Measurements from ENCODE around the gene TMEM254.
A peak's percentile ranks its signal among the peaks of the same experiment; 100 is the strongest.

Gene TMEM254

GRCh38 chr10:80100116-80100515, 21.7 kb downstream of the TMEM254 start:
- H3K27me3 ChIP-seq (ENCODE audit: insufficient read depth, low read length, poor library complexity, severe bottlenecking): no peaks in the 10 kb centered on the region
- H3K9me2 ChIP-seq (replicated peaks; ENCODE audit: low read depth, low read length): no peaks in the 10 kb centered on the region
- no peak overlapping the region for H2AFZ ChIP-seq (ENCODE audit: low read length)
- no peaks in the 10 kb centered on the region for H3K9me3 ChIP-seq (ENCODE audit: insufficient read depth, low read depth, low read length)
- no peaks in the 10 kb centered on the region for H3K36me3 ChIP-seq (ENCODE audit: insufficient read depth, low read length)
- H3K79me2 ChIP-seq (ENCODE audit: insufficient read depth, low read length): no peaks in the 10 kb centered on the region
- H3K9ac ChIP-seq (ENCODE audit: low read depth, low read length, poor library complexity, severe bottlenecking): no peak overlapping the region
- peaks cover 12% of the 10 kb centered on the region for H3K4me1 ChIP-seq (ENCODE audit: insufficient read depth, low read length, poor library complexity, severe bottlenecking)
- no peak for TF ChIP-seq CTCF (conservative IDR thresholded peaks at IDR 0.05; ENCODE audit: low read length)
- no peak for TF ChIP-seq EZH2phosphoT487 (IDR thresholded peaks at IDR 0.05; ENCODE audit: borderline replicate concordance)
- no peak overlapping the region for H3K4me2 ChIP-seq (ENCODE audit: low read depth, low read length, poor library complexity, severe bottlenecking)
- H3F3A ChIP-seq (ENCODE audit: low read depth): no peaks in the 10 kb centered on the region
- H4K20me1 ChIP-seq (ENCODE audit: insufficient read depth, low read length, poor library complexity, severe bottlenecking): no peaks in the 10 kb centered on the region
- no peak overlapping the region for H3K4me3 ChIP-seq (ENCODE audit: low read length, poor library complexity, severe bottlenecking)

GRCh38 chr10:80100861-80101695, 22.6 kb downstream of the TMEM254 start:
- Histone ChIP-seq H3K9me2 (replicated peaks; ENCODE audit: low read depth, low read length) (no peaks in the 10 kb centered on the region), H3K27me3 (ENCODE audit: insufficient read depth, low read length, poor library complexity, severe bottlenecking) (no peaks in the 10 kb centered on the region), H3F3A (ENCODE audit: low read depth) (no peaks in the 10 kb centered on the region), H3K79me2 (ENCODE audit: insufficient read depth, low read length) (no peaks in the 10 kb centered on the region), H3K9me3 (ENCODE audit: insufficient read depth, low read depth, low read length) (no peaks in the 10 kb centered on the region), H3K9ac (ENCODE audit: low read depth, low read length, poor library complexity, severe bottlenecking) (no peak overlapping the region), H3K4me3 (ENCODE audit: low read length, poor library complexity, severe bottlenecking) (no peak overlapping the region), H3K4me2 (ENCODE audit: low read depth, low read length, poor library complexity, severe bottlenecking) (no peak overlapping the region), H2AFZ (ENCODE audit: low read length) (no peak overlapping the region), H3K4me1 (ENCODE audit: insufficient read depth, low read length, poor library complexity, severe bottlenecking) (peaks cover 12% of the 10 kb centered on the region), H4K20me1 (ENCODE audit: insufficient read depth, low read length, poor library complexity, severe bottlenecking) (no peaks in the 10 kb centered on the region), H3K36me3 (ENCODE audit: insufficient read depth, low read length) (no peaks in the 10 kb centered on the region)
- TF ChIP-seq CTCF (conservative IDR thresholded peaks at IDR 0.05; ENCODE audit: low read length) (no peak), EZH2phosphoT487 (IDR thresholded peaks at IDR 0.05; ENCODE audit: borderline replicate concordance) (no peak)

GRCh38 chr10:80104066-80104926, 25.8 kb downstream of the TMEM254 start:
- peak overlapping the region; percentile 65; the same call in 1 of the 2 replicates for H2AFZ ChIP-seq (ENCODE audit: low read length)

More at GRCh38 chr10:80104066-80104926, 25.8 kb downstream of the TMEM254 start:
- peaks cover 5% of the 10 kb centered on the region; the same call in 1 of the 2 replicates for H3K9me3 ChIP-seq (ENCODE audit: insufficient read depth, low read depth, low read length)
- H3F3A ChIP-seq (ENCODE audit: low read depth): no peaks in the 10 kb centered on the region
- H3K9ac ChIP-seq (ENCODE audit: low read depth, low read length, poor library complexity, severe bottlenecking): no peak overlapping the region
- H3K4me1 ChIP-seq (ENCODE audit: insufficient read depth, low read length, poor library complexity, severe bottlenecking): peaks cover 12% of the 10 kb centered on the region
- no peaks in the 10 kb centered on the region for H3K36me3 ChIP-seq (ENCODE audit: insufficient read depth, low read length)
- TF ChIP-seq CTCF (conservative IDR thresholded peaks at IDR 0.05; ENCODE audit: low read length) (no peak), EZH2phosphoT487 (IDR thresholded peaks at IDR 0.05; ENCODE audit: borderline replicate concordance) (no peak)
- no peaks in the 10 kb centered on the region for H3K27me3 ChIP-seq (ENCODE audit: insufficient read depth, low read length, poor library complexity, severe bottlenecking)
- no peaks in the 10 kb centered on the region for H4K20me1 ChIP-seq (ENCODE audit: insufficient read depth, low read length, poor library complexity, severe bottlenecking)
- no peak overlapping the region for H3K4me3 ChIP-seq (ENCODE audit: low read length, poor library complexity, severe bottlenecking)
- no peaks in the 10 kb centered on the region for H3K9me2 ChIP-seq (replicated peaks; ENCODE audit: low read depth, low read length)
- no peaks in the 10 kb centered on the region for H3K79me2 ChIP-seq (ENCODE audit: insufficient read depth, low read length)
- H3K4me2 ChIP-seq (ENCODE audit: low read depth, low read length, poor library complexity, severe bottlenecking): peak overlapping the region; percentile 33
